Left lung (tissue), 10 donors: ENCODE data around the gene GAK. TPM values are rescaled to one million over a fixed set of nuclear protein-coding genes. Genes with fewer than 3 reads are reported as not detected.
"Not testable (repeated sequence)": the region's sequence is repeated elsewhere in the genome, so short reads cannot be mapped to it uniquely, and the experiment has no call there.

Source experiments
- ATAC-seq: fragments of 200-7000 bp; cut with Tn5 transposase; one replicate; pipeline ENCODE4 v1.9.1; 2020; ENCODE audit warnings: moderate library complexity
- DNase-seq, 4 donors: peaks; one replicate each; pipeline ENCODE4 v3.0.0-alpha.2; 2013 to 2020
- H3K27ac ChIP-seq, 2 donors: fragments of 200-600 bp; sonication (generic) in 1 of 2; one replicate each; pipeline versions ENCODE4 v1.5.0 to v1.8.0; 2020 to 2021
- H3K27me3 ChIP-seq, 2 donors: fragments of 200-600 bp; sonication (generic) in 1 of 2; one replicate each; pipeline versions ENCODE4 v1.5.0 to v1.8.0; 2020 to 2021
- H3K36me3 ChIP-seq, 2 donors: fragments of 200-600 bp; sonication (generic) in 1 of 2; one replicate each; pipeline versions ENCODE4 v1.5.0 to v1.8.0; 2020 to 2021
- H3K4me1 ChIP-seq, 2 donors: fragments of 200-600 bp; one replicate each; pipeline ENCODE4 v1.8.0; 2021
- H3K4me3 ChIP-seq, 2 donors: fragments of 200-600 bp; sonication (generic) in 1 of 2; one replicate each; pipeline versions ENCODE4 v1.5.0 to v1.8.0; 2020 to 2021; ENCODE audit warnings: mild to moderate bottlenecking in 1 of 2
- H3K9me3 ChIP-seq, 2 donors: fragments of 200-600 bp; sonication (generic) in 1 of 2; one replicate each; pipeline versions ENCODE4 v1.5.0 to v1.8.0; 2020 to 2021
- intact Hi-C, 2 donors: fragments of 100-400 bp; cut with DNase I; formaldehyde crosslinking; loops; one replicate each; pipeline versions ENCODE4 v1.11.2 to v1.14.2; 2022
- polyA plus RNA-seq, 6 donors: library from polyadenylated mRNA; unstranded; fragments of 120-200 nt; gene quantifications; one replicate each; pipeline ENCODE4 v1.2.1, GENCODE V29; 2013; ENCODE audit not compliant: insufficient read length in 6 of 6
- total RNA-seq, 2 donors: library from RNA; stranded (reverse); fragmentation: NEBNext Ultra II Directional; extraction: Animal tissue kit (Norgen Biotek cat#: 25700); gene quantifications; one replicate each; pipeline ENCODE4 v1.2.1, GENCODE V29; 2021
- TF ChIP-seq, protein P1 (sequence below), 2 donors: fragments of 200-600 bp; sonication (generic) in 1 of 2; IDR thresholded peaks; one replicate each; pipeline versions ENCODE4 v1.5.0 to v1.8.0; 2021; ENCODE audit warnings: antibody characterized with exemption in 2 of 2
- donor health status: DM: no; HTN: yes; CAD: no.
- donor health status: DM: no; HTN: no; CAD: no.

Gene GAK
- total and polyA plus RNA-seq, 8 donors: 42.7 to 121 (median 50.3) TPM

DNA sequence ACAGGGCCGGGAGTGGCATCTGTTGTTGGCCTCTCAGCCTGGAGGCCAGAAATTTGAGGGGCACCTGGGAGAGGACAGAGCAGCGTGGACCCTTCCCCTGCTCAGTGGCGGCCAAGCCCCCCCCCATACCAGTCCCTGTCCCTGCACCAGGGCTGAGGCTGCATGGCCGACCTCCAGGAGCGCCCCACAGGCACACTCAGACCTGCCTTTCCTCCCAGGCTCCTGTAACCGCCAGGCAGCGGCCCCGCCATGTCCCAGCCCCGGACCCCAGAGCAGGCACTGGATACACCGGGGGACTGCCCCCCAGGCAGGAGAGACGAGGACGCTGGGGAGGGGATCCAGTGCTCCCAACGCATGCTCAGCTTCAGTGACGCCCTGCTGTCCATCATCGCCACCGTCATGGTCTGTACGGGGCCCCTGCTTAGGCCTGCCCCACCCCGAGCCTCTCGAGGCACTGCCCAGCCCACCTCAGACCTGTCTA is 15.4 kb upstream of the GAK start:
- ATAC-seq (no peak), DNase-seq (peak in 1 of 4 donors; percentile 53)

DNA sequence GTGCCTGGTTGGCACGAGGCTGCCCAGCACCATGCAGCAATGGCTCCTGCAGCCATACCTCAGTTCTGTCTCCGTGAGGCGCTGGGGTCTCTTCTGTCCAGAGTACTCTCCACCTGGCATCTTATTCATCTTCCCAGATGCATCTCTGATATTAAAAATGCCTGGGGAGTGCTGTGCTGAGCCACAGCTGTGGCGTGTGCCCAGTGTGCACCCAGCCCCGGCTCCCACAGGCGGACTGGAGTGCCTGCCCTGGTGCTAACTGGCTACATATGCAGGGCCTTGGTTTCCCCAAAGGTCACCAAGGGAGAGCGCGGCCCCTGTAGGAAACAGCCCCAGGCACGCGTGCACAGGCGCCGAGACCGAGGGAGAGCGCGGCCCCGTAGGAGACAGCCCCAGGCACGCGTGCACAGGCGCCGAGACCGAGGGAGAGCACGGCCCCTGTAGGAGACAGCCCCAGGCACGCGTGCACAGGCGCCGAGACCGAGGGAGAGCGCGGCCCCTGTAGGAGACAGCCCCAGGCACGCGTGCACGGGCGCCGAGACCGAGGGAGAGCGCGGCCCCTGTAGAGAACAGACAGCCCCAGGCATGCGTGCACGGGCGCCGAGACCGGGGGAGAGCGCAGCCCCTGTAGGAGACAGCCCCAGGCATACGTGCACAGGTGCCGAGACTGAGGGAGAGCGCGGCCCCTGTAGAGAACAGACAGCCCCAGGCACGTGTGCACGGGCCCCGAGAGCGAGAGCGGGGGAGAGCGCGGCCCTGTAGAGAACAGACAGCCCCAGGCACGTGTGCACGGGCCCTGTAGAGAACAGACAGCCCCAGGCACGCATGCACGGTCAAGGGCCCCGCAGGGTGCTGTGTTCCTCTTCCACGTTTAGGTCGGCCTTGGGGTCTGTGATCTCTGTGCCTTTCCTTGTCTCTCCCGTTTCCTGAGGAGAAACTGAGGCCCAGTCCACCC is 14.7 kb upstream of the GAK start:
- DNase-seq (peak in 1 of 4 donors; percentile 58), ATAC-seq (no peak)
- Histone ChIP-seq H3K36me3 (peaks cover 0 to 6% of the 10 kb centered on the region in 2 donors), H3K27me3 (no peaks in the 10 kb centered on the region), H3K4me1 (peaks cover 0 to 4% of the 10 kb centered on the region in 2 donors), H3K27ac (no peak overlapping the region), H3K4me3 (no peak overlapping the region), H3K9me3 (no peaks in the 10 kb centered on the region)
- intact Hi-C loops: no loop called here
- TF ChIP-seq, protein P1, sequence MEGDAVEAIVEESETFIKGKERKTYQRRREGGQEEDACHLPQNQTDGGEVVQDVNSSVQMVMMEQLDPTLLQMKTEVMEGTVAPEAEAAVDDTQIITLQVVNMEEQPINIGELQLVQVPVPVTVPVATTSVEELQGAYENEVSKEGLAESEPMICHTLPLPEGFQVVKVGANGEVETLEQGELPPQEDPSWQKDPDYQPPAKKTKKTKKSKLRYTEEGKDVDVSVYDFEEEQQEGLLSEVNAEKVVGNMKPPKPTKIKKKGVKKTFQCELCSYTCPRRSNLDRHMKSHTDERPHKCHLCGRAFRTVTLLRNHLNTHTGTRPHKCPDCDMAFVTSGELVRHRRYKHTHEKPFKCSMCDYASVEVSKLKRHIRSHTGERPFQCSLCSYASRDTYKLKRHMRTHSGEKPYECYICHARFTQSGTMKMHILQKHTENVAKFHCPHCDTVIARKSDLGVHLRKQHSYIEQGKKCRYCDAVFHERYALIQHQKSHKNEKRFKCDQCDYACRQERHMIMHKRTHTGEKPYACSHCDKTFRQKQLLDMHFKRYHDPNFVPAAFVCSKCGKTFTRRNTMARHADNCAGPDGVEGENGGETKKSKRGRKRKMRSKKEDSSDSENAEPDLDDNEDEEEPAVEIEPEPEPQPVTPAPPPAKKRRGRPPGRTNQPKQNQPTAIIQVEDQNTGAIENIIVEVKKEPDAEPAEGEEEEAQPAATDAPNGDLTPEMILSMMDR (IDR thresholded peaks at IDR 0.05): no peak

More for the DNA sequence above, 15.4 kb upstream of the GAK start:
- Histone ChIP-seq H3K9me3 (no peaks in the 10 kb centered on the region), H3K4me3 (no peak overlapping the region), H3K27me3 (no peaks in the 10 kb centered on the region), H3K36me3 (peaks cover 0 to 9% of the 10 kb centered on the region in 2 donors), H3K27ac (no peak overlapping the region), H3K4me1 (peaks cover 0 to 4% of the 10 kb centered on the region in 2 donors)
- TF ChIP-seq, protein P1 (IDR thresholded peaks at IDR 0.05): no peak
- intact Hi-C loops: no loop called here

DNA sequence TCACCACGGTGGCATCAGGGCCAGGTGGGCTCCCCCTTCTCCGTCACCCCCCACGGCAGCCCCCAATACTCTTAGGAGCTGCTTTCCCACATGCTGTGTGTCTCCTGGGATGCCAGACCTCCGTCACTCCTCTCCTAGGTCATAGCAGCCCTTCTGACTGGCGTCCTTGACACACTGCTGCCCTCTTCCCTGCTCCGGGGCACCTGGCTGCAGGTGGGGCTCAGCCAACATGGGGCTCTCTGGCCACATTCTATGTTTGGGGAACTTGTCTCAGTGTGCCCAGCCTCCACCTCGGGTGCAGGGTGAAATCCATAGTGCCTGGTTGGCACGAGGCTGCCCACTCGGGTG is 14.0 kb upstream of the GAK start:
- H3K9me3 ChIP-seq: no peaks in the 10 kb centered on the region
- TF ChIP-seq, protein P1 (IDR thresholded peaks at IDR 0.05): no peak
- peak in 1 of 4 donors; percentile 50 for DNase-seq
- intact Hi-C loops: no loop called here
- H3K4me3 ChIP-seq: no peak overlapping the region
- H3K36me3 ChIP-seq: no peaks in the 10 kb centered on the region
- peaks cover 0 to 4% of the 10 kb centered on the region in 2 donors for H3K4me1 ChIP-seq
- H3K27me3 ChIP-seq: no peaks in the 10 kb centered on the region
- H3K27ac ChIP-seq: no peak overlapping the region
- ATAC-seq: no peak

DNA sequence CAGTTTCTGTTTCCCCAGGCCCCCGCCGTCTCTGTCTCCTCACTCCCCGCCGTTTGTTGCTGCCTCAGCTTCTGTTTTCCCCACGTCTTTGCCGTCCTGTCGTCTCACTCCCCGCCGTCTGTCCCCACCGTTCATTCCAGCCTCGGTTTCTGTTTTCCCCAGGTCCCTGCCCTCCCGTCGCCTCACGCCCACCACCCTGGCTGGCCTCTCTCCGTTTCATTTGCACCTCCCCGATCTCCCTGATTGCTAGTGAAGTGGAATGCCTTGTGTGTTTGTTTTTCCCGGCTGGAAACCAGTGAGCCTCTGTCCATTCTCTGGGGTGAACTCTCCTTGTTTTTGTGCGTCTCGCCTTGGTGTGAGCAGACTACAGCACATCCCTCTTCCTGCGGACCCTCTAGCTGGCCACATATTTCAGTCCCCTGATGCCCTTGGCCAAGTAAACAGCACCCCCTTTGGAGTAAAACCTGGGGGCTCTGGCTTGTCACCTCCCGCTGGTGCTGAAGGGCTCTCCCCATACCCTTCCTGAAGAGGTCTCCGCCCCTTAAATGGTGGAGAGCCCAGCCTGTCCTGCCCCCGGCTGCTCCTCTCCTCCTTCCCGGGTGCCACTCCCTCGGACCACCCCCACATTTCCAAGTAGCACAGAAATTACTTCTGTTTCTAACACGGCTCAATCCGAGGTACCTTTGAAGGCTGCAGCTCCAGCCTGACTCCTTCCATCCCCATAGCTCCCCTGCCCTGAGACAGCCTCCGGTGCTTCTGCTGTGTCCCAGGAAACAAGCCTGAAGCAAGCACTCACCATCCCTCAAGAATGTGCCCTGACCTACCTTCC is 13.4 kb upstream of the GAK start:
- Histone ChIP-seq H3K4me3 (no peak overlapping the region), H3K4me1 (peaks cover 0 to 4% of the 10 kb centered on the region in 2 donors), H3K27me3 (no peaks in the 10 kb centered on the region), H3K27ac (no peak overlapping the region), H3K36me3 (no peaks in the 10 kb centered on the region), H3K9me3 (no peaks in the 10 kb centered on the region)
- peak; percentile 70 for ATAC-seq
- TF ChIP-seq, protein P1 (IDR thresholded peaks at IDR 0.05): no peak
- peak in 1 of 4 donors; percentile 31 for DNase-seq
- intact Hi-C loops: no loop called here

DNA sequence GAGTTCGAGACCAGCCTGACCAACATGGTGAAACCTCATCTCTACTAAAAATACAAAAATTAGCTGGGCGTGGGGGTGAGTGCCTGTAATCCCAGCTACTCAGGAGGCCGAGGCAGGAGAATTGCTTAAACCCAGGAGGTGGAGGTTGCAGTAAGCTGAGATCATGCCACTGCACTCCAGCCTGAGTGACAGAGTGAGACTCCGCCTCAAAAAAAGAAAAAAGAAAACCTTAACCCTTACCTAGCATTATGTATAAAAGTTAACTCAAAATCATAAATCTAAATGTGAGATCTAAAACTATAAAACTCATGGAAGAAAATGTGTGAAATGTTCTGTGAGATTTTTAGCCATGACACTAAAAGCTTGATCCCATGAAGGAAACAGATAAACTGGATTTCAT is 7.4 kb upstream of the GAK start:
- intact Hi-C loops, DNase-seq, H3K4me1 ChIP-seq, H3K9me3 ChIP-seq, H3K36me3 ChIP-seq, H3K27me3 ChIP-seq, H3K4me3 ChIP-seq, H3K27ac ChIP-seq, ATAC-seq: not testable (repeated sequence)
